ENCODE measurements around the gene KIF1C.
"Not testable (repeated sequence)": the region's sequence is repeated elsewhere in the genome, so short reads cannot be mapped to it uniquely, and the experiment has no call there.

KIF1C gene

GRCh38 chr17:5002121-5002788 lies 4.5 kb downstream of the KIF1C start:
- no peak for DNase-seq

- DNase-seq: no peak
These were observed 5.6 kb downstream of the KIF1C start for GRCh38 chr17:5003214-5003867.

GRCh38 chr17:5011928-5012327 lies 14.2 kb downstream of the KIF1C start:
- DNase-seq: no peak

GRCh38 chr17:5014357-5014756 lies 16.6 kb downstream of the KIF1C start:
- no peak for DNase-seq

- no peak for DNase-seq
These were observed 21.8 kb downstream of the KIF1C start for GRCh38 chr17:5019475-5019956.

GRCh38 chr17:5020502-5021023 lies 22.8 kb downstream of the KIF1C start:
- DNase-seq: no peak

- DNase-seq: no peak
These were observed 24.5 kb downstream of the KIF1C start for GRCh38 chr17:5022171-5022711.

- DNase-seq: no peak
These were observed 25.9 kb downstream of the KIF1C start for GRCh38 chr17:5023588-5024147.

GRCh38 chr17:5024604-5025003 lies 26.9 kb downstream of the KIF1C start:
- no peak for DNase-seq

- no peak for DNase-seq
These were observed 29.5 kb downstream of the KIF1C start for GRCh38 chr17:5027299-5027698.

- DNase-seq: no peak
These were observed 30.2 kb downstream of the KIF1C start for GRCh38 chr17:5027916-5028315.

- not testable (repeated sequence) for DNase-seq
These were observed 32.4 kb downstream of the KIF1C start for GRCh38 chr17:5030168-5030567.

GRCh38 chr17:5031365-5032082 lies 33.8 kb downstream of the KIF1C start:
- peak; percentile 78 for DNase-seq

GRCh38 chr17:5032865-5033264 lies 35.1 kb downstream of the KIF1C start:
- no peak for DNase-seq

GRCh38 chr17:5033352-5034015 lies 35.7 kb downstream of the KIF1C start:
- DNase-seq: no peak

GRCh38 chr17:5034063-5034462 lies 36.3 kb downstream of the KIF1C start:
- DNase-seq: no peak

- no peak for DNase-seq
These were observed 36.9 kb downstream of the KIF1C start for GRCh38 chr17:5034651-5035050.

GRCh38 chr17:5035315-5035714 lies 37.6 kb downstream of the KIF1C start, which contains the start of gene SLC52A1:
TSS of gene SLC52A1 (minus strand) at chr17:5035426. CDS start at chr17:5034606, 820 bp downstream.
- no peak for DNase-seq

- DNase-seq: no peak
These were observed 44.6 kb downstream of the KIF1C start for GRCh38 chr17:5042157-5043022.

GRCh38 chr17:5043524-5043923 lies 45.8 kb downstream of the KIF1C start:
- DNase-seq: no peak

- no peak for DNase-seq
These were observed 46.9 kb downstream of the KIF1C start for GRCh38 chr17:5044630-5045029.
